HepG2 (cell line): ENCODE results near the gene SGSH. TPM values are rescaled to one million over a fixed set of nuclear protein-coding genes. Genes with fewer than 3 reads are reported as not detected.
A peak's percentile ranks its signal among the peaks of the same experiment; 100 is the strongest.

Experiments used
- AGO2 ChIP-seq: fragments of 200-400 bp; formaldehyde crosslinking; optimal IDR thresholded peaks from 2 replicates; pipeline ENCODE3; 2017; ENCODE audit warnings: mild to moderate bottlenecking, low read depth, low read length, moderate library complexity
- ARNTL ChIP-seq: sonication (generic); formaldehyde crosslinking; IDR thresholded peaks from 2 replicates; pipeline ENCODE4 v1.4.0; 2020; ENCODE audit warnings: mild to moderate bottlenecking, missing genetic modification reagents
- CHD2 ChIP-seq: IDR thresholded peaks from 2 replicates; pipeline ENCODE4 v1.6.1; 2011; ENCODE audit warnings: low read depth, low read length, improper control_type of control experiment
- FOXO4 ChIP-seq: sonication (generic); formaldehyde crosslinking; conservative IDR thresholded peaks from 2 replicates; pipeline ENCODE4 v1.8.1; 2023; ENCODE audit warnings: missing genetic modification reagents
- KDM5B ChIP-seq: sonication (generic); formaldehyde crosslinking; IDR thresholded peaks from 2 replicates; pipeline ENCODE4 v1.4.0; 2020; ENCODE audit warnings: missing genetic modification reagents, mild to moderate bottlenecking, borderline replicate concordance
- MED13 ChIP-seq: sonication (generic); formaldehyde crosslinking; IDR thresholded peaks from 2 replicates; pipeline ENCODE4 v1.5.0; 2020; ENCODE audit warnings: missing genetic modification reagents
- NCOA5 ChIP-seq: sonication (generic); formaldehyde crosslinking; IDR thresholded peaks from 2 replicates; pipeline ENCODE4 v1.4.0; 2020; ENCODE audit warnings: missing genetic modification reagents
- NONO ChIP-seq, 2 experiments: fragments of 450-650 bp in 1 of 2; sonication (generic) in 1 of 2; formaldehyde crosslinking in 1 of 2; IDR thresholded peaks in 1 of 2; conservative IDR thresholded peaks in 1 of 2; 2 replicates each; pipeline versions ENCODE4 v1.6.1 to v1.8.0; 2017 to 2022; ENCODE audit warnings: mild to moderate bottlenecking in 1 of 2, missing genetic modification reagents in 1 of 2, moderate library complexity in 1 of 2
- PRDM10 ChIP-seq: sonication (generic); formaldehyde crosslinking; IDR thresholded peaks from 2 replicates; pipeline ENCODE4 v1.4.0; 2020; ENCODE audit warnings: low read depth, missing genetic modification reagents
- RARA ChIP-seq: IDR thresholded peaks from 2 replicates; pipeline ENCODE4 v1.6.1; 2016; ENCODE audit warnings: missing genetic modification reagents, missing compliant biosample characterization
- RARG ChIP-seq: sonication (generic); formaldehyde crosslinking; IDR thresholded peaks from 2 replicates; pipeline ENCODE4 v1.4.0; 2020; ENCODE audit warnings: low read depth, mild to moderate bottlenecking, missing genetic modification reagents
- SATB2 ChIP-seq: sonication (generic); formaldehyde crosslinking; IDR thresholded peaks from 2 replicates; pipeline ENCODE4 v1.5.0; 2020; ENCODE audit warnings: missing genetic modification reagents
- TBL1XR1 ChIP-seq: fragments of 150-350 bp; IDR thresholded peaks from 2 replicates; pipeline ENCODE4 v1.6.1; 2014; ENCODE audit warnings: borderline replicate concordance, low read length; ENCODE audit not compliant: partially characterized antibody
- TOPORS ChIP-seq: sonication (generic); formaldehyde crosslinking; IDR thresholded peaks from 2 replicates; pipeline ENCODE4 v1.8.0; 2023; ENCODE audit warnings: mild to moderate bottlenecking, missing genetic modification reagents
- TSC22D2 ChIP-seq: sonication (generic); formaldehyde crosslinking; IDR thresholded peaks from 2 replicates; pipeline ENCODE4 v1.5.1; 2020; ENCODE audit warnings: missing genetic modification reagents, mild to moderate bottlenecking, borderline replicate concordance
- ZBTB26 ChIP-seq: IDR thresholded peaks from 2 replicates; pipeline ENCODE4 v1.6.1; 2016; ENCODE audit warnings: missing compliant biosample characterization, missing genetic modification reagents, borderline replicate concordance
- ZNF234 ChIP-seq: sonication (generic); formaldehyde crosslinking; conservative IDR thresholded peaks from 2 replicates; pipeline ENCODE4 v1.5.1; 2020; ENCODE audit warnings: mild to moderate bottlenecking, missing genetic modification reagents
- ZNF256 ChIP-seq: sonication (generic); formaldehyde crosslinking; conservative IDR thresholded peaks from 2 replicates; pipeline ENCODE4 v1.4.0; 2020; ENCODE audit warnings: missing genetic modification reagents
- ZNF383 ChIP-seq: sonication (generic); formaldehyde crosslinking; IDR thresholded peaks from 2 replicates; pipeline ENCODE4 v1.4.0; 2020; ENCODE audit warnings: missing genetic modification reagents, mild to moderate bottlenecking, borderline replicate concordance
- ZNF543 ChIP-seq: sonication (generic); formaldehyde crosslinking; IDR thresholded peaks from 2 replicates; pipeline ENCODE4 v1.4.0; 2020; ENCODE audit warnings: mild to moderate bottlenecking, missing genetic modification reagents
- ZNF570 ChIP-seq: sonication (generic); formaldehyde crosslinking; IDR thresholded peaks from 2 replicates; pipeline ENCODE4 v1.4.0; 2020; ENCODE audit warnings: mild to moderate bottlenecking, missing genetic modification reagents, borderline replicate concordance
- ZNF709 ChIP-seq: sonication (generic); formaldehyde crosslinking; IDR thresholded peaks from 2 replicates; pipeline ENCODE4 v1.5.0; 2020; ENCODE audit warnings: mild to moderate bottlenecking, missing genetic modification reagents
- ZNF720 ChIP-seq: sonication (generic); formaldehyde crosslinking; IDR thresholded peaks from 2 replicates; pipeline ENCODE4 v1.4.0; 2020; ENCODE audit warnings: missing genetic modification reagents
- ZNF737 ChIP-seq: sonication (generic); formaldehyde crosslinking; IDR thresholded peaks from 2 replicates; pipeline ENCODE4 v1.5.0; 2020; ENCODE audit warnings: missing genetic modification reagents, mild to moderate bottlenecking, borderline replicate concordance
- polyA plus RNA-seq, 8 experiments: library from polyadenylated mRNA; depleted of rRNA in 3 of 8; stranded (reverse) in 7 of 8; unstranded in 1 of 8; fragments of >200 nt; fragmentation: Illumina TruSeq in 4 of 8; extraction: Trizol in 4 of 8; gene quantifications; 2 replicates each; pipeline versions ENCODE4 v1.2.1 to v1.2.3, GENCODE V29; 2011 to 2016; ENCODE audit warnings: low read depth in 4 of 8, missing spikeins in 1 of 8, mixed read lengths in 1 of 8; ENCODE audit not compliant: insufficient read depth in 1 of 8
- total RNA-seq, 5 experiments: library from RNA; depleted of rRNA; stranded (reverse); fragments of >200 nt; fragmentation: Illumina TruSeq; extraction: Trizol; gene quantifications; 2 replicates each; pipeline ENCODE4 v1.2.3, GENCODE V29; 2016; ENCODE audit warnings: low read depth in 1 of 5

SGSH gene
- total and polyA plus RNA-seq, 2 of the 13 experiments (the other 11 are each of a cell fraction or from before 2014, with no cell fraction given): 12.2 to 17.6 TPM

GRCh38 chr17:80261159-80261894, 41.2 kb upstream of the SGSH start (continued):
- TF ChIP-seq ZBTB26 (CRISPR knock-in tag) (peak; percentile 87; the same call in 1 of the 2 replicates), NCOA5 (CRISPR knock-in tag) (no peak), AGO2 (peak; percentile 97), TBL1XR1 (peak; percentile 83), TOPORS (CRISPR knock-in tag) (peak; percentile 91), SATB2 (0 out of 2 replicates have a peak, but pooled peaks have one; percentile 40), ZNF720 (CRISPR knock-in tag) (no peak), MED13 (0 out of 2 replicates have a peak, but pooled peaks have one; percentile 66), PRDM10 (CRISPR knock-in tag) (peak; percentile 85; the same call in 1 of the 2 replicates), RARA (CRISPR knock-in tag) (peak; percentile 93), ZNF570 (CRISPR knock-in tag) (0 out of 2 replicates have a peak, but pooled peaks have one; percentile 44), RARG (CRISPR knock-in tag) (no peak), TSC22D2 (CRISPR knock-in tag) (peak; percentile 21; the same call in 1 of the 2 replicates), ZNF234 (CRISPR knock-in tag) (no peak), FOXO4 (CRISPR knock-in tag) (no peak), ZNF709 (CRISPR knock-in tag) (peak; percentile 83; the same call in 1 of the 2 replicates), ARNTL (CRISPR knock-in tag) (peak; percentile 67), KDM5B (CRISPR knock-in tag) (peak; percentile 88), ZNF737 (CRISPR knock-in tag) (peak; percentile 67; the same call in 1 of the 2 replicates), NONO (IDR thresholded peaks at IDR 0.05) (no peak), NONO (CRISPR knock-in tag; conservative IDR thresholded peaks at IDR 0.05) (peak; percentile 94), ZNF256 (CRISPR knock-in tag) (0 out of 2 replicates have a peak, but pooled peaks have one; percentile 34), ZNF383 (no peak; the same call in 1 of the 2 replicates), CHD2 (peak; percentile 86), ZNF543 (peak; percentile 92)
